ENCODE data around the gene SERINC2.
"Not testable (repeated sequence)": the region's sequence is repeated elsewhere in the genome, so short reads cannot be mapped to it uniquely, and the experiment has no call there.

The SERINC2 gene

DNA sequence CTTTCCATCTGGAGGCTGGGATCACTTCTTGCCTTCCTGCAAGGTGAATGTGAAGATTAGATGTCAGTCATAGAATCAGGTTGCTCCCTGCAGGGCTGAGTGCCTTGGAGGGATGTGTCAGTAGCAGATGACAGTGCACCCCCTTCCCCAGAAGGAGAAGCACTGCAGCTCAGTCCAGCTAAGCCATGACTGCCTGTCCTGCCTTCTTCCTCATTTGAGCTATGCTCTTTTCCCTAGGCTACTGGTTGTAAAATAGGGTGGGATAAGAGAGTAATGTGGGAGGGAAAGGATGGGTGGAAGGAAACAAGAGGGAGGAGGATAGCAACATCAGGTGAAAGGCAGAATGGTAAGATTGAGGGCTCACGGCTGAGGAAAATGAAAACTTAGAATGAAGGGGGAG is 29.0 kb upstream of the SERINC2 start:
- TF ChIP-seq, protein P1, sequence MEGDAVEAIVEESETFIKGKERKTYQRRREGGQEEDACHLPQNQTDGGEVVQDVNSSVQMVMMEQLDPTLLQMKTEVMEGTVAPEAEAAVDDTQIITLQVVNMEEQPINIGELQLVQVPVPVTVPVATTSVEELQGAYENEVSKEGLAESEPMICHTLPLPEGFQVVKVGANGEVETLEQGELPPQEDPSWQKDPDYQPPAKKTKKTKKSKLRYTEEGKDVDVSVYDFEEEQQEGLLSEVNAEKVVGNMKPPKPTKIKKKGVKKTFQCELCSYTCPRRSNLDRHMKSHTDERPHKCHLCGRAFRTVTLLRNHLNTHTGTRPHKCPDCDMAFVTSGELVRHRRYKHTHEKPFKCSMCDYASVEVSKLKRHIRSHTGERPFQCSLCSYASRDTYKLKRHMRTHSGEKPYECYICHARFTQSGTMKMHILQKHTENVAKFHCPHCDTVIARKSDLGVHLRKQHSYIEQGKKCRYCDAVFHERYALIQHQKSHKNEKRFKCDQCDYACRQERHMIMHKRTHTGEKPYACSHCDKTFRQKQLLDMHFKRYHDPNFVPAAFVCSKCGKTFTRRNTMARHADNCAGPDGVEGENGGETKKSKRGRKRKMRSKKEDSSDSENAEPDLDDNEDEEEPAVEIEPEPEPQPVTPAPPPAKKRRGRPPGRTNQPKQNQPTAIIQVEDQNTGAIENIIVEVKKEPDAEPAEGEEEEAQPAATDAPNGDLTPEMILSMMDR (IDR thresholded peaks at IDR 0.05; ENCODE audit: low read depth, low read length), result no peak
- no peak for DNase-seq (ENCODE audit: low read depth in 2 of 2)
- H3K4me3 ChIP-seq (replicated peaks in 1 of 2; ENCODE audit: low read depth in 2 of 2, low read length in 2 of 2), result no peak overlapping the region

DNA sequence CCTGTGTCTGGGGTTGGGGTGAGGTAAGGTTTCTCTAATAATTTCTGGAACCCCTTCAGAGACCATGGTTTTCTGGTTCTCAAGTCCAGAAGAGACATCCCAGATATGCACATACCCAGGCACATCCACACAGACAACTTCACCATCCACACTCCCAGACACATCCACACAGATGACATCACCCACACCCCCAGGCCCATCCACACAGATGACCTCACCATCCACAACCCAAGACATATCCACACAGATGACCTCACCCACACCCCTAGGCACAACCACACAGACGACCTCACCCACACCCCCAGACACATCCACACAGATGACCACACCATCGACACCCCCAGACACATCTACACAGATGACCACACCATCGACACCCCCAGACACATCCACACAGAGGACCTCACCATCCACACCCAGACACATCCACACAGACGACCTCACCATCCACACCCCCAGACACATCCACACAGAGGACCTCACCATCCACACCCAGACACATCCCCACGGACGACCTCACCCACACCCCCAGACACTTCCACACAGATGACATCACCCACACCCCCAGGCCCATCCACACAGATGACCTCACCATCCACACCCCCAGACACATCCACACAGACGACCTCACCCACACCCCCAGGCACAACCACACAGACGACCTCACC is 26.3 kb upstream of the SERINC2 start:
- DNase-seq (ENCODE audit: low read depth in 2 of 2); H3K4me3 ChIP-seq (replicated peaks in 1 of 2; ENCODE audit: low read depth in 2 of 2, low read length in 2 of 2): not testable (repeated sequence)

DNA sequence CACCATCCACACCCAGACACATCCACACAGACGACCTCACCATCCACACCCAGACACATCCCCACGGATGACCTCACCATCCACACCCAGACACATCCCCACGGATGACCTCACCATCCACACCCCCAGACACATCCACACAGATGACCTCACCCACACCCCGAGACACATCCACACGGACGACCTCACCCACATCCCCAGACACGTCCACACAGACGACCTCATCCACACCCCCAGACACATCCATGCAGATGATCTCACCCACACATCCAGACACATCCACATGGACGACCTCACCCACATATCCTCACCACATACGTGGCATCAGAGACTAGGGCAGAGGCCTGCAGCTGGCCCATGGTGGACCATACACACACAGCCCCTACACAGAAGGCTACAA is 25.4 kb upstream of the SERINC2 start:
- TF ChIP-seq, protein P1 (IDR thresholded peaks at IDR 0.05; ENCODE audit: low read depth, low read length), result no peak
- DNase-seq (ENCODE audit: low read depth in 2 of 2), result peak in 1 of 2 donors; percentile 30
- no peak overlapping the region for H3K4me3 ChIP-seq (replicated peaks in 1 of 2; ENCODE audit: low read depth in 2 of 2, low read length in 2 of 2)

DNA sequence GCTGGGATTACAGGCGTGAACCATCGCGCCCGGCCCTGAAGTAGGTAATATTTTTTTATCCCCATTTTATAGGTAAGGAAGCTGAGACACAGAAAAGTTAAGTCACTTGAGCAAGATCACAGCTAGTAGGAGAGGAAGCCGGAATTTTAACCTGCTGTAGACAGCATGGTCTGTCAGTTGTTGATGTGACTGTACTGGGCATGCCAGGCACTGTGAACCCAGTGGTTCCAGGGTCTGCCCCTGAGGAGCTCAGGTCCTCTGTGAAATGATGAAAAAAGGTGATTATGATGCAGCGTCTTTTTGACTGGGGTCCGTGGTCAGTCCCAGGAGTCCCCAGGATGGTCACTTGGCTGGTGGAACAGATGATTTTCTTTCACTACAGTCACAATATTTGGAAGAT is 23.4 kb upstream of the SERINC2 start:
- H3K4me3 ChIP-seq (replicated peaks in 1 of 2; ENCODE audit: low read depth in 2 of 2, low read length in 2 of 2), result no peak overlapping the region
- no peak for DNase-seq (ENCODE audit: low read depth in 2 of 2)
- TF ChIP-seq, protein P1 (IDR thresholded peaks at IDR 0.05; ENCODE audit: low read depth, low read length), result no peak

DNA sequence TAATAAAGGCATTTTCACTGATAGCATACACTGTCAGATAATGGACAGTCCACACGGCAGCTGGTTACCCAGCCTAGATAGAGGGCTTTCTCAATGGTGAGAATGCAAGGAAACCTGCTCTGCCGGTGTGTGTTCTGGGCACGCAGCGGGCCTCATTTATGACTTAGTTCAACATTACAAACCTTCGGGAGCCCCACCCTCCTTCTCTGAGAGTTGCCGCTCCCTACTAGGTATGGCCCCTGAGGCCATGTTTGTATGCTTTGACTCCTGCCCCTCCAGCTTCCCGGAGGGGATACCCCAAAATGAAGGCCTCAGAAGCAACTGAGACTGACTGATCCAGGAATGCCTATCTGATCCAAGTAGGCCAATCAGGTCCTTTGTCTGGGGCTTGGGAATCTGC is 22.9 kb upstream of the SERINC2 start:
- TF ChIP-seq, protein P1 (IDR thresholded peaks at IDR 0.05; ENCODE audit: low read depth, low read length), result no peak
- H3K4me3 ChIP-seq (replicated peaks in 1 of 2; ENCODE audit: low read depth in 2 of 2, low read length in 2 of 2), result no peak overlapping the region
- no peak for DNase-seq (ENCODE audit: low read depth in 2 of 2)

DNA sequence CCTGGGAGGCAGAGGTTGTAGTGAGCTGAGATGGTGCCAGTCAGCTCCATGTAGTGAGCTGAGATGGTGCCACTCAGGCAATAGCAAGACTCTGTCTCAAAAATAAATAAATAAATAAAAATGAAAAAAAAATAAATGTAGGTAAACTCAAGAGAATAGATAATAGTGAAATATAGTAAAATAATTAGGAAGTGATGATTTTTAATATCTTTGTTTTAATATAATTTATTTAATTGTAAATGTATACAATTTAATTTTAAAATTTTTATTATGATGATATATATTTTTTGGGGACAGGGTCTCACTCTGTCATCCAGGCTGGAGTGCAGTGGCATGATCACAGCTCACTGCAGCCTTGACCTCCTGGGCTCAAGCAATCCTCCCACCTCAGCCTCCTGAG is 19.6 kb upstream of the SERINC2 start:
- TF ChIP-seq, protein P1 (IDR thresholded peaks at IDR 0.05; ENCODE audit: low read depth, low read length), result no peak
- H3K4me3 ChIP-seq (replicated peaks in 1 of 2; ENCODE audit: low read depth in 2 of 2, low read length in 2 of 2), result no peak overlapping the region

DNA sequence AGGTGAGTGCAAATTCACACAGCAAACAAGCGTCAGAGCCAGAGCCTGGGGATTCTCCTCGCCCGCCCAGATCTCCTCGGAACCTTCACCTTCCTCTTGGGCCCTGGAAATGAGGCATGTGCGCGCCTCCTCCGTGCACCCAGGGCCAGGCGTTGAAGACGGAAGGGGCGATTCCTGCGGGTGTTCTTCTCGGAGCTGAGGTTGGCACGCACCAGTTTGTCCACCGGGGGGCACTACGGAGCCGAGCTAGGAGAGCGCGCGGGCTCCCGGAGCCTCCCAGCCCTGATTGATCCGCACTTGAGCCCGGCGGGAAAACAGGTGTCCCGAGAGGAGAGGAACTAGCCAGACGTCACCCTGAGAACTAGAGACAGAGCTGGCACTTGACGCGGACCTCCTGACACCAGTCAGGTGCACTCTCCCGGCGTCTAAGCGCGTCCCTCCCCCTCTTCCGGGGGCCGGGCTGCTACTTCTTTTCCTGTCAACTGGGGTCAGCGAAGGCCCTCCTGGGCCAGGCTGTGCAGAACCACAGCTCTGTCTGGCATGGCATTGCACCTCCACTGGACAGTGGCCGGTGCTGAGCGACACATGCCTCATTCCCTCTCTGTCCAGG is 18.3 kb upstream of the SERINC2 start:
- DNase-seq (ENCODE audit: low read depth in 2 of 2), result peak; percentile 70 to 82
- TF ChIP-seq, protein P1 (IDR thresholded peaks at IDR 0.05; ENCODE audit: low read depth, low read length), result peak; percentile 93
- H3K4me3 ChIP-seq (replicated peaks in 1 of 2; ENCODE audit: low read depth in 2 of 2, low read length in 2 of 2), result peak overlapping the region; percentile 21 to 24

More for the DNA sequence above, 19.6 kb upstream of the SERINC2 start:
- DNase-seq (ENCODE audit: low read depth in 2 of 2), result no peak

All from cardiac fibroblast (primary cell).